Panc1 (cell line): ENCODE data around the gene SIVA1. TPM values are rescaled to one million over a fixed set of nuclear protein-coding genes. Genes with fewer than 3 reads are reported as not detected.

Experiments used
- ATAC-seq: fragments of 200-7000 bp; cut with Tn5 transposase; 2 replicates; pipeline ENCODE4 v1.9.1; 2020; ENCODE audit warnings: mild to moderate bottlenecking, moderate library complexity
- BruUV-seq: library from RNA; stranded (reverse); fragments of 400-500 nt; replicated peaks from 2 replicates; lab custom pipeline; 2021; lab: Mats Ljungman, UMichigan
- CTCF ChIA-PET: fragments of 300-600 bp; sonication (Branson Sonifier 250); formaldehyde crosslinking; loops from one replicate; lab custom pipeline; 2022; ENCODE audit warnings: antibody characterized with exemption; lab: Charles Lee
- POLR2A ChIA-PET: fragments of 300-600 bp; sonication (Branson Sonifier 250); formaldehyde crosslinking; loops from one replicate; lab custom pipeline; 2022; ENCODE audit warnings: antibody characterized with exemption; lab: Charles Lee
- DNase-seq: peaks from one replicate; pipeline ENCODE4 v3.0.0-alpha.2; 2010; ENCODE audit warnings: low read depth, low spot score
- H3K27ac ChIP-seq: 2 replicates; pipeline ENCODE4 v1.5.1; 2011; ENCODE audit warnings: mild to moderate bottlenecking, low read length, inconsistent platforms
- H3K27me3 ChIP-seq: fragments of 200-500 bp; sonication (Bioruptor generic); 2 replicates; pipeline ENCODE4 v1.6.0; 2014; ENCODE audit warnings: low read length, inconsistent platforms; ENCODE audit not compliant: control insufficient read depth, insufficient read depth
- H3K36me3 ChIP-seq: fragments of 200-500 bp; sonication (Bioruptor generic); 2 replicates; pipeline ENCODE4 v1.5.1; 2014; ENCODE audit warnings: inconsistent platforms, mild to moderate bottlenecking, low read length, moderate library complexity; ENCODE audit not compliant: control insufficient read depth, insufficient read depth
- H3K4me1 ChIP-seq: 2 replicates; pipeline ENCODE4 v1.5.1; 2011; ENCODE audit warnings: inconsistent platforms, mild to moderate bottlenecking, low read length, moderate library complexity; ENCODE audit not compliant: control insufficient read depth, insufficient read depth
- H3K4me3 ChIP-seq, 2 experiments: 2 replicates each; pipeline ENCODE4 v1.5.1; 2011 to 2012; ENCODE audit warnings: low read depth in 2 of 2, low read length in 2 of 2, mild to moderate bottlenecking in 2 of 2, inconsistent platforms in 1 of 2, moderate library complexity in 1 of 2
- H3K9me3 ChIP-seq: fragments of 200-500 bp; sonication (Bioruptor generic); 2 replicates; pipeline ENCODE4 v1.5.1; 2014; ENCODE audit warnings: low read depth, mild to moderate bottlenecking, inconsistent platforms, low read length, moderate library complexity; ENCODE audit not compliant: control insufficient read depth, insufficient read depth
- CTCF ChIP-seq: fragments of 450-650 bp; IDR thresholded peaks from 2 replicates; pipeline ENCODE4 v1.5.1; 2017; ENCODE audit warnings: mild to moderate bottlenecking
- POLR2AphosphoS5 ChIP-seq: IDR thresholded peaks from 2 replicates; pipeline ENCODE4 v1.6.1; 2012; ENCODE audit warnings: mild to moderate bottlenecking, low read depth, low read length, moderate library complexity
- REST ChIP-seq, 2 experiments: IDR thresholded peaks; 2 replicates each; pipeline ENCODE4 v1.6.1; 2011 to 2012; ENCODE audit warnings: low read depth in 2 of 2, control low read depth in 1 of 2, low read length in 1 of 2, mild to moderate bottlenecking in 1 of 2, moderate library complexity in 1 of 2; ENCODE audit not compliant: insufficient read depth in 1 of 2
- SIN3A ChIP-seq: IDR thresholded peaks from 2 replicates; pipeline ENCODE4 v1.6.1; 2012; ENCODE audit warnings: low read depth, mild to moderate bottlenecking, low read length, moderate library complexity, borderline replicate concordance; ENCODE audit not compliant: insufficient read depth
- TCF7L2 ChIP-seq: IDR thresholded peaks from 2 replicates; pipeline ENCODE4 v1.6.1; 2011; ENCODE audit warnings: mild to moderate bottlenecking, low read depth, low read length, inconsistent platforms
- in situ Hi-C: cut with HindIII; loops from 2 replicates; pipeline ENCODE4 v1.10.0; 2016; ENCODE audit warnings: low sequenced_read_pairs, low pct_unique_long_range_greater_than_20kb
- intact Hi-C: fragments of 100-400 bp; cut with micrococcal nuclease; formaldehyde crosslinking; loops from one replicate; pipeline ENCODE4 v1.10.0; 2022; ENCODE audit not compliant: unreplicated experiment
- total RNA-seq: library from RNA; stranded (reverse); gene quantifications from one replicate; pipeline ENCODE4 v1.2.1, GENCODE V29; 2021; ENCODE audit not compliant: unreplicated experiment

The SIVA1 gene
- total RNA-seq, 1 experiment from 2014 or later, result 100 TPM

- Histone ChIP-seq H3K4me3 (no peak overlapping the region), H3K9me3 (no peaks in the 10 kb centered on the region), H3K27ac (no peak overlapping the region), H3K27me3 (no peaks in the 10 kb centered on the region), H3K4me1 (no peaks in the 10 kb centered on the region), H3K36me3 (no peaks in the 10 kb centered on the region)
- ATAC-seq (no peak), DNase-seq (no peak)
- ChIA-PET POLR2A (no interaction called here), CTCF (no interaction called here)
- intact Hi-C loops (no loop called here), in situ Hi-C loops (no loop called here)
- TF ChIP-seq REST (IDR thresholded peaks at IDR 0.05; ENCODE audit: insufficient read depth in 1 of 2, low read depth in 2 of 2, low read length in 1 of 2) (no peak), POLR2AphosphoS5 (no peak), TCF7L2 (no peak), SIN3A (no peak), CTCF (no peak)
- BruUV-seq, result no TSS peak
Observed at GRCh38 chr14:104741108-104741802, 11.7 kb upstream of the SIVA1 start.

GRCh38 chr14:104741803-104742251 lies 11.1 kb upstream of the SIVA1 start:
- CTCF ChIA-PET, result no interaction called here
- ATAC-seq, result no peak
- no TSS peak for BruUV-seq
- Histone ChIP-seq H3K27me3 (no peaks in the 10 kb centered on the region), H3K9me3 (no peaks in the 10 kb centered on the region), H3K27ac (no peak overlapping the region), H3K36me3 (no peaks in the 10 kb centered on the region), H3K4me3 (no peak overlapping the region), H3K4me1 (no peaks in the 10 kb centered on the region)
- in situ Hi-C loops, result no loop called here
- POLR2A ChIA-PET, result no interaction called here
- intact Hi-C loops, result no loop called here
- TF ChIP-seq TCF7L2 (no peak), CTCF (no peak), SIN3A (no peak), POLR2AphosphoS5 (no peak), REST (IDR thresholded peaks at IDR 0.05; ENCODE audit: insufficient read depth in 1 of 2, low read depth in 2 of 2, low read length in 1 of 2) (no peak)
- DNase-seq, result no peak
